Measurements from ENCODE around the gene STAT1. TPM values are rescaled to one million over a fixed set of nuclear protein-coding genes. Genes with fewer than 3 reads are reported as not detected.

The STAT1 gene
- total and polyA plus RNA-seq, 10 of the 15 experiments (the other 5 are each of a cell fraction or from before 2014, with no cell fraction given) = 81.8 to 398 (median 307) TPM

- POLR2A ChIA-PET = interaction anchor here (1.5 kb wide), 1 partner anchor 128 kb away, joined by 3 read pairs; no protein-coding TSS in a partner anchor
- H3K27ac ChIP-seq (ENCODE audit: control insufficient read depth, insufficient read depth) = peak overlapping the region; percentile 100
- TF ChIP-seq MYC (IDR thresholded peaks at IDR 0.05; ENCODE audit: insufficient read depth, insufficient read length, insufficient replicate concordance, low read length, severe bottlenecking) = no peak
- no peak for TF ChIP-seq NR2C1 (IDR thresholded peaks at IDR 0.05)
- no peak for TF ChIP-seq STAT1 (conservative IDR thresholded peaks at IDR 0.05)
- TF ChIP-seq BCL3 (IDR thresholded peaks at IDR 0.05; ENCODE audit: borderline replicate concordance, insufficient read depth, low read depth, low read length, poor library complexity, severe bottlenecking) = no peak
- no peak for TF ChIP-seq IKZF2 (IDR thresholded peaks at IDR 0.05)
- no peak for TF ChIP-seq CHD2 (IDR thresholded peaks at IDR 0.05; ENCODE audit: borderline replicate concordance, low read depth, low read length)
- TF ChIP-seq BACH1 (IDR thresholded peaks at IDR 0.05; ENCODE audit: borderline replicate concordance) = no peak
- TF ChIP-seq PRDM15 (CRISPR knock-in tag; IDR thresholded peaks at IDR 0.05) = no peak
- no peak for TF ChIP-seq ZNF687 (IDR thresholded peaks at IDR 0.05)
- no peak for TF ChIP-seq CREM (IDR thresholded peaks at IDR 0.05; ENCODE audit: low read depth)
- TF ChIP-seq RFX5 (IDR thresholded peaks at IDR 0.05; ENCODE audit: low read depth, low read length) = no peak
- TF ChIP-seq PBX3 (IDR thresholded peaks at IDR 0.05; ENCODE audit: insufficient replicate concordance, low read depth, low read length) = no peak
- no peak for TF ChIP-seq ESRRA (IDR thresholded peaks at IDR 0.05; ENCODE audit: low read length)
- no peak for TF ChIP-seq ZNF384 (IDR thresholded peaks at IDR 0.05; ENCODE audit: borderline replicate concordance, low read depth, low read length)
These were observed 4.1 kb upstream of the STAT1 start for GRCh38 chr2:191018048-191018447.

More at GRCh38 chr2:191018048-191018447, 4.1 kb upstream of the STAT1 start:
- Histone ChIP-seq H3K79me2 (ENCODE audit: control insufficient read depth, insufficient read depth, low read length) (peaks cover 41% of the 10 kb centered on the region), H3K4me3 (no peak overlapping the region), H3K36me3 (ENCODE audit: control insufficient read depth in 2 of 2, insufficient read depth in 2 of 2, low read length in 1 of 2) (no peaks in the 10 kb centered on the region), H3K4me1 (ENCODE audit: control insufficient read depth, insufficient read depth, low read length) (peaks cover 52% of the 10 kb centered on the region), H4K20me1 (ENCODE audit: control insufficient read depth, insufficient read depth) (no peaks in the 10 kb centered on the region), H3K9me3 (replicated peaks; ENCODE audit: control insufficient read depth, insufficient read depth, low read length) (no peaks in the 10 kb centered on the region; the same call in 2 of the 3 replicates), H3K9ac (ENCODE audit: control insufficient read depth, insufficient read depth, low read length) (no peak overlapping the region), H3K27me3 (replicated peaks in 1 of 2; ENCODE audit: control insufficient read depth in 2 of 2, insufficient read depth in 2 of 2, low read length in 1 of 2) (no peaks in the 10 kb centered on the region), H2AFZ (ENCODE audit: control insufficient read depth, low read depth, low read length) (peak overlapping the region; percentile 70; the same call in 1 of the 2 replicates), H3K4me2 (ENCODE audit: control insufficient read depth, insufficient read depth) (peak overlapping the region; percentile 19)
- BruUV-seq (replicated peaks) = no TSS peak
- ChIA-PET SMC1A (ENCODE audit: uncharacterized antibody, unreplicated experiment) (no interaction called here), RAD21 (ENCODE audit: unreplicated experiment) (interaction anchor here (2.9 kb wide), 1 partner anchor 136 kb away, joined by 18 read pairs; no protein-coding TSS in a partner anchor), CTCF (no interaction called here)
- WGBS (ENCODE audit: insufficient coverage, insufficient replicate concordance, low lambda C conversion rate, missing lambda C conversion rate) = 95% methylated on average over 1 of the region's 1 CpG
- no peak for ATAC-seq
- intact Hi-C loops (cut with micrococcal nuclease; ENCODE audit: unreplicated experiment) (no loop called here), in situ Hi-C loops (cut with MboI) (no loop called here)
- no peak for FAIRE-seq
- DNase-seq (ENCODE audit: low read depth, low spot score) = no peak

Data from GM12878 (cell line).